ENCODE data around the gene PRKCI.

Gene PRKCI

GRCh38 chr3:170306015-170306414 lies 83.8 kb downstream of the PRKCI start:
- no peak for DNase-seq (ENCODE audit: low read depth)
- no peak overlapping the region for H3K4me3 ChIP-seq (ENCODE audit: low read depth, low read length)
- TF ChIP-seq, protein P1, sequence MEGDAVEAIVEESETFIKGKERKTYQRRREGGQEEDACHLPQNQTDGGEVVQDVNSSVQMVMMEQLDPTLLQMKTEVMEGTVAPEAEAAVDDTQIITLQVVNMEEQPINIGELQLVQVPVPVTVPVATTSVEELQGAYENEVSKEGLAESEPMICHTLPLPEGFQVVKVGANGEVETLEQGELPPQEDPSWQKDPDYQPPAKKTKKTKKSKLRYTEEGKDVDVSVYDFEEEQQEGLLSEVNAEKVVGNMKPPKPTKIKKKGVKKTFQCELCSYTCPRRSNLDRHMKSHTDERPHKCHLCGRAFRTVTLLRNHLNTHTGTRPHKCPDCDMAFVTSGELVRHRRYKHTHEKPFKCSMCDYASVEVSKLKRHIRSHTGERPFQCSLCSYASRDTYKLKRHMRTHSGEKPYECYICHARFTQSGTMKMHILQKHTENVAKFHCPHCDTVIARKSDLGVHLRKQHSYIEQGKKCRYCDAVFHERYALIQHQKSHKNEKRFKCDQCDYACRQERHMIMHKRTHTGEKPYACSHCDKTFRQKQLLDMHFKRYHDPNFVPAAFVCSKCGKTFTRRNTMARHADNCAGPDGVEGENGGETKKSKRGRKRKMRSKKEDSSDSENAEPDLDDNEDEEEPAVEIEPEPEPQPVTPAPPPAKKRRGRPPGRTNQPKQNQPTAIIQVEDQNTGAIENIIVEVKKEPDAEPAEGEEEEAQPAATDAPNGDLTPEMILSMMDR (IDR thresholded peaks at IDR 0.05; ENCODE audit: insufficient read depth, low read depth, low read length, missing control alignments) = no peak

- H3K4me3 ChIP-seq (ENCODE audit: low read depth, low read length) = no peak overlapping the region
- TF ChIP-seq, protein P1 (IDR thresholded peaks at IDR 0.05; ENCODE audit: insufficient read depth, low read depth, low read length, missing control alignments) = no peak
- no peak for DNase-seq (ENCODE audit: low read depth)
These were observed 85.6 kb downstream of the PRKCI start for GRCh38 chr3:170307671-170308405.

GRCh38 chr3:170309046-170309445 lies 86.8 kb downstream of the PRKCI start:
- no peak for DNase-seq (ENCODE audit: low read depth)
- no peak overlapping the region for H3K4me3 ChIP-seq (ENCODE audit: low read depth, low read length)
- TF ChIP-seq, protein P1 (IDR thresholded peaks at IDR 0.05; ENCODE audit: insufficient read depth, low read depth, low read length, missing control alignments) = no peak

GRCh38 chr3:170317954-170318353 lies 95.7 kb downstream of the PRKCI start:
- H3K4me3 ChIP-seq (ENCODE audit: low read depth, low read length) = no peak overlapping the region
- TF ChIP-seq, protein P1 (IDR thresholded peaks at IDR 0.05; ENCODE audit: insufficient read depth, low read depth, low read length, missing control alignments) = no peak
- no peak for DNase-seq (ENCODE audit: low read depth)

- TF ChIP-seq, protein P1 (IDR thresholded peaks at IDR 0.05; ENCODE audit: insufficient read depth, low read depth, low read length, missing control alignments) = no peak
- no peak for DNase-seq (ENCODE audit: low read depth)
- no peak overlapping the region for H3K4me3 ChIP-seq (ENCODE audit: low read depth, low read length)
These were observed 98.4 kb downstream of the PRKCI start for GRCh38 chr3:170320461-170321121.

GRCh38 chr3:170321321-170322034 lies 99.3 kb downstream of the PRKCI start:
- DNase-seq (ENCODE audit: low read depth) = no peak
- no peak overlapping the region for H3K4me3 ChIP-seq (ENCODE audit: low read depth, low read length)
- TF ChIP-seq, protein P1 (IDR thresholded peaks at IDR 0.05; ENCODE audit: insufficient read depth, low read depth, low read length, missing control alignments) = no peak

All from GM12865 (cell line).